LoVo (cell line): ENCODE data around the gene DND1.
A peak's percentile ranks its signal among the peaks of the same experiment; 100 is the strongest.
"Not testable (repeated sequence)": the region's sequence is repeated elsewhere in the genome, so short reads cannot be mapped to it uniquely, and the experiment has no call there.

Source experiments
- DNase-seq: peaks from one replicate; pipeline ENCODE4 v3.0.0-alpha.2; 2016; ENCODE audit warnings: low spot score

DND1 gene

GRCh38 chr5:140672455-140673186, 755 bp downstream of the DND1 start:
- no peak for DNase-seq

DNA sequence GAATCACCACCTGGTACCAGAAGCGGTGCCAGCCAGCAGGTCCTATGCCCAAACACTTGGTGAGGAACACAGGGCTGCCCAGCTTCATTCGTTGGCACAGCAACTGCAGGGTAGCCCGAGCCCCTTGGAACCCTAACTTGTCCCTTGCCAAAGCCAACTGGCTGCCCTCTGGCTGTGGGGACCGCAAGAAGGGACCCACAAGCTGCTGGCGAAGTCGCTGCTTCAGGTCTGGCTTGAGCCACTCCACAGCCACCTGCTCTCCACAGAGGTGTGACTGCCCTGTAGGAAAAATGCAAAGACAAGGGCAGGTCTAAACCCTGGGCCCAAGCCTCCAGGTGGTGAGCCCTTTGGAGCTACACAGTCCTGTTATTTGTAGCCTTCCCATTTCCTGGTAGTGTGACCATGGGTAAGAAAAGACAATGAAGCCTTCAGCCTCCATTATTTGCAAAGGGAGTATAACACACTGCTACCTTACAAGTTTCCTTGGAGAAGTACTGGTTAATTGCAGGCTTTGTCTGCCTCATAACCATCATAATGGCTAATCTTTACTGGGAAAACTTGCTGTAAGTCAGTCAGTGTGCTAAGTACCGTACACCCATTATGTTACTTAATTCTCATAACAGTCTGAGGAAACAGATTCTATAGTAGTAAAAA, 1.8 kb downstream of the DND1 start:
- DNase-seq = no peak

GRCh38 chr5:140671035-140671434, 2.3 kb downstream of the DND1 start:
- DNase-seq = not testable (repeated sequence)

GRCh38 chr5:140664359-140665119, 8.8 kb downstream of the DND1 start, which contains the start of gene WDR55:
Gene WDR55 (plus strand): TSS chr5:140664904. CDS start chr5:140664913, 9 bp downstream.
- DNase-seq = peak; percentile 98

GRCh38 chr5:140664030-140664358, 9.4 kb downstream of the DND1 start:
- no peak for DNase-seq

GRCh38 chr5:140660371-140660770, 13.0 kb downstream of the DND1 start:
- DNase-seq = not testable (repeated sequence)

- no peak for DNase-seq
Measured at GRCh38 chr5:140658870-140659269, 14.5 kb downstream of the DND1 start.

GRCh38 chr5:140647042-140647419, 26.3 kb downstream of the DND1 start:
- DNase-seq = no peak

DNA sequence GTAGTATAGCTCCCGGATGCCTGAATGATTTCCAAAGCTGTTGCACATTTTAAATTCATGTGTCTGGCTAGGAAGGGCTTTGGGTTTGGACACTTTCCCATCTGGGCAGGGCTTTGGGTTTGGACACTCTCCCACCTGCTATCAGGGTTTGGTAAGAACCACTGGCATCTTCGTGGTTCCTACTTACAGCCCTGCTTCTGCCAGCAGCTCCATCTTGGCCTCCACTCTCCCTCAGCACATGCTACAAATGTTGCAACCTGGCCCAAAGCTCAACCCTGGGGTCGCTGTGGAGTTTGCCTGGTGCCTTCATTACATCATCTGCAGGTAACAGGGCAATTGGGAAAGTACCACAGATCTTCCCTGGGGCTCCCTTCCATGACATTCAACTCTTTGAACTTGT, 30.7 kb downstream of the DND1 start:
- DNase-seq = no peak

- DNase-seq = no peak
Measured at GRCh38 chr5:140641716-140642115, 31.7 kb downstream of the DND1 start.

- peak; percentile 98 for DNase-seq
Measured at GRCh38 chr5:140639148-140639981, 34.0 kb downstream of the DND1 start, which contains the start of gene TMCO6. Gene TMCO6 (plus strand): TSS chr5:140639451. CDS start chr5:140639528, 77 bp downstream.

DNA sequence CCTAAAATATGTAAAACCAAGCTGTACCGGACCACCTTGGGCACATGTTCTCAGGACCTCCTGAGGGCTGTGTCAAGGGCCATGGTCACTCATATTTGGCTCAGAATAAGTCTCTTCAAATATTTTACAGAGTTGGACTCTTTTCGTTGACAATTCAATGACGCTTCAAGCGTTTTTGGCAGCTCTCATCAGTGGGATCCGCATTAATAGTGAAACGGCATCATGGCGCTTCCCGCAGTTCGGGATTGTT, 34.6 kb downstream of the DND1 start:
- not testable (repeated sequence) for DNase-seq

- no peak for DNase-seq
Measured at GRCh38 chr5:140637371-140638100, 35.8 kb downstream of the DND1 start.

- no peak for DNase-seq
Measured at GRCh38 chr5:140635291-140636257, 37.8 kb downstream of the DND1 start.

- no peak for DNase-seq
Measured at GRCh38 chr5:140634103-140634502, 39.3 kb downstream of the DND1 start.

DNA sequence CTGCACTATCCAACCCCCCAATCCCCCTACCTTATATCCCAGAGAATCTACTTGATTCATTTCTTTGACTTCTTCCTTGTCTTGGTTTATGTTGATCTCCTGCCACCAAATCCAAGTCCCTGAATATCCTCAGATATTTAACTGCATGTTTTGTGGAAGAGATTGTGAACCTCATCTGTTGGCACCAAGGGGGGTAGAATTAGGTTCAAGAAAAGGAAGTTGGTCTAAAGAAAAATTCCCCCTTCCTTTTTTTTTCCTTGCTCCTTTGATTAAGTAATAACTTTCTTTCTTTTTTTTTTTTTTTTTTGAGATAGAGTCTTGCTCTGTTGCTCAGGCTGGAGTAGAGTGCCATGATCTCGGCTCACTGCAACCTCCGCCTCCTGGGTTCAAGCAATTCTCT, 39.9 kb downstream of the DND1 start:
- DNase-seq = no peak

- DNase-seq = no peak
Measured at GRCh38 chr5:140633021-140633471, 40.3 kb downstream of the DND1 start, which contains the start of gene CD14. Gene CD14 (minus strand): TSS chr5:140633175. CDS start chr5:140633071, 104 bp downstream.

- no peak for DNase-seq
Measured at GRCh38 chr5:140632366-140633020, 40.9 kb downstream of the DND1 start.

DNA sequence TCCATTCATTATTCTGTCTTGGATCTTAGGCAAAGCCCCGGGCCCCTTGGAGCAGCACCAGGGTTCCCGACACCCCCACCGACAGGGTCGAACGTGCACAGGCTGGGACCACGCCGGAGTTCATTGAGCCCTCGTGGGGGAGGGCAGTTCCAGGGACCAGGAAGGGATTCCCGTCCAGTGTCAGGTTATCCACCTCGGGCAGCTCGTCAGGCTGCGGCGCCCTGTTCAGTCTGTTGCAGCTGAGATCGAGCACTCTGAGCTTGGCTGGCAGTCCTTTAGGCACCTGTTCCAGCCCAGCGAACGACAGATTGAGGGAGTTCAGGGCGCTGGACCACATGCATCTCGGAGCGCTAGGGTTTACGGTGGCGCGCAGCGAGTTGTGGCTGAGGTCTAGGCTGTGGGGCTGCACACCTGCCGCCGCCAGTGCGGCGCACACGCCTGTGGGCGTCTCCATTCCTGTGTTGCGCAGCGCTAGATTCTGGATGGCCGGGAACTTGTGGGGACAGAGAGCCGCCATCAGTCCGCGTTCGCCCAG, 41.5 kb downstream of the DND1 start:
- DNase-seq = no peak
